Tibial artery (tissue), 4 donors: ENCODE data around the gene SEPTIN2.

ENCODE experiments used
- DNase-seq, 2 donors: peaks; one replicate each; pipeline ENCODE4 v3.0.0-alpha.2; 2019
- H3K27ac ChIP-seq, 2 donors: fragments of 200-600 bp; sonication (generic) in 1 of 2; 1 replicate in 1 of 2; 2 replicates in 1 of 2; pipeline ENCODE4 v1.5.1; 2018 to 2019; ENCODE audit warnings: mild to moderate bottlenecking in 1 of 2
- H3K27me3 ChIP-seq, 2 donors: fragments of 200-600 bp; sonication (generic) in 1 of 2; one replicate each; pipeline versions ENCODE4 v1.5.1 to v1.6.0; 2016 to 2019
- H3K36me3 ChIP-seq, 3 donors: fragments of 200-600 bp; sonication (generic) in 2 of 3; one replicate each; pipeline ENCODE4 v1.5.1; 2016 to 2019; ENCODE audit warnings: mild to moderate bottlenecking in 2 of 3
- H3K4me1 ChIP-seq, 4 donors: fragments of 200-600 bp; sonication (generic) in 2 of 4; 1 replicate in 3 of 4; 2 replicates in 1 of 4; pipeline ENCODE4 v1.5.1; 2016 to 2019
- H3K4me3 ChIP-seq, 2 donors: fragments of 200-600 bp; sonication (generic) in 1 of 2; 1 replicate in 1 of 2; 2 replicates in 1 of 2; pipeline ENCODE4 v1.5.1; 2018 to 2019; ENCODE audit warnings: mild to moderate bottlenecking in 2 of 2
- H3K9me3 ChIP-seq, 3 donors: fragments of 200-600 bp; sonication (generic) in 1 of 3; one replicate each; pipeline ENCODE4 v1.5.1; 2016 to 2019
- CTCF ChIP-seq, 2 experiments: fragments of 200-600 bp in 1 of 2; fragments of 450-650 bp in 1 of 2; IDR thresholded peaks; one replicate each; pipeline ENCODE4 v1.5.1; 2017 to 2019; ENCODE audit warnings: antibody characterized with exemption in 2 of 2, mild to moderate bottlenecking in 1 of 2, moderate library complexity in 1 of 2
- intact Hi-C: fragments of 100-400 bp; cut with DNase I; formaldehyde crosslinking; loops from one replicate; pipeline ENCODE4 v1.15.0; 2023; ENCODE audit warnings: low total_unique reads

The SEPTIN2 gene

GRCh38 chr2:241330616-241330981 lies 14.9 kb downstream of the SEPTIN2 start:
- no peak for TF ChIP-seq CTCF (IDR thresholded peaks at IDR 0.05)
- H3K27me3 ChIP-seq, result no peaks in the 10 kb centered on the region
- intact Hi-C loops, result no loop called here

GRCh38 chr2:241334813-241335212 lies 19.1 kb downstream of the SEPTIN2 start:
- Histone ChIP-seq H3K27me3 (no peaks in the 10 kb centered on the region), H3K27ac (no peak overlapping the region), H3K36me3 (peaks cover 33 to 60% (median 45%) of the 10 kb centered on the region in 3 donors), H3K4me3 (no peak overlapping the region), H3K9me3 (no peaks in the 10 kb centered on the region), H3K4me1 (peaks cover 0 to 4% (median 0%) of the 10 kb centered on the region in 4 donors)
- intact Hi-C loops, result no loop called here
- TF ChIP-seq CTCF (IDR thresholded peaks at IDR 0.05), result no peak
- DNase-seq, result no peak

More at GRCh38 chr2:241330616-241330981, 14.9 kb downstream of the SEPTIN2 start:
- no peaks in the 10 kb centered on the region for H3K9me3 ChIP-seq
- H3K4me3 ChIP-seq, result no peak overlapping the region
- H3K4me1 ChIP-seq, result peaks cover 0 to under 1% (median 0%) of the 10 kb centered on the region in 4 donors
- H3K36me3 ChIP-seq, result peaks cover 10 to 56% (median 37%) of the 10 kb centered on the region in 3 donors
- DNase-seq, result no peak
- no peak overlapping the region for H3K27ac ChIP-seq

GRCh38 chr2:241339839-241340630 lies 24.3 kb downstream of the SEPTIN2 start:
- TF ChIP-seq CTCF (IDR thresholded peaks at IDR 0.05), result no peak
- H3K9me3 ChIP-seq, result no peaks in the 10 kb centered on the region
- H3K4me3 ChIP-seq, result no peak overlapping the region
- H3K27ac ChIP-seq, result peak overlapping the region in 1 of 2 donors; percentile 33
- peaks cover 0 to 17% (median 0%) of the 10 kb centered on the region in 4 donors for H3K4me1 ChIP-seq
- DNase-seq, result no peak
- H3K36me3 ChIP-seq, result peaks cover 54 to 91% (median 82%) of the 10 kb centered on the region in 3 donors
- intact Hi-C loops, result no loop called here
- H3K27me3 ChIP-seq, result no peaks in the 10 kb centered on the region

- intact Hi-C loops, result no loop called here
- peak overlapping the region in 1 of 2 donors; percentile 33 for H3K27ac ChIP-seq
- no peak for DNase-seq
Observed at GRCh38 chr2:241340631-241341163, 25.0 kb downstream of the SEPTIN2 start.

More at GRCh38 chr2:241340631-241341163, 25.0 kb downstream of the SEPTIN2 start:
- Histone ChIP-seq H3K9me3 (no peaks in the 10 kb centered on the region), H3K27me3 (no peaks in the 10 kb centered on the region), H3K4me3 (no peak overlapping the region), H3K36me3 (peaks cover 59 to 91% (median 86%) of the 10 kb centered on the region in 3 donors), H3K4me1 (peaks cover 0 to 17% (median 0%) of the 10 kb centered on the region in 4 donors)
- TF ChIP-seq CTCF (IDR thresholded peaks at IDR 0.05), result no peak
